GM19035 (cell line): ENCODE measurements around the gene PRORP.
"Not testable (repeated sequence)": the region's sequence is repeated elsewhere in the genome, so short reads cannot be mapped to it uniquely, and the experiment has no call there.

Experiments used
- ATAC-seq: cut with Tn5 transposase; IDR thresholded peaks from one replicate; pipeline ENCODE4 v1.9.1; 2021; ENCODE audit not compliant: unreplicated experiment

PRORP gene

GRCh38 chr14:35121887-35122695 is at the start of gene PRORP, which contains the start of gene PPP2R3C:
Gene PRORP (plus strand): TSS chr14:35122552. CDS start chr14:35123246, 694 bp downstream.
Gene PPP2R3C (minus strand): TSS chr14:35121990. CDS start chr14:35121959, 31 bp downstream.
- ATAC-seq, result peak; percentile 84

- ATAC-seq, result no peak
These were observed 48.9 kb upstream of the PRORP start for GRCh38 chr14:35073486-35073885.

DNA sequence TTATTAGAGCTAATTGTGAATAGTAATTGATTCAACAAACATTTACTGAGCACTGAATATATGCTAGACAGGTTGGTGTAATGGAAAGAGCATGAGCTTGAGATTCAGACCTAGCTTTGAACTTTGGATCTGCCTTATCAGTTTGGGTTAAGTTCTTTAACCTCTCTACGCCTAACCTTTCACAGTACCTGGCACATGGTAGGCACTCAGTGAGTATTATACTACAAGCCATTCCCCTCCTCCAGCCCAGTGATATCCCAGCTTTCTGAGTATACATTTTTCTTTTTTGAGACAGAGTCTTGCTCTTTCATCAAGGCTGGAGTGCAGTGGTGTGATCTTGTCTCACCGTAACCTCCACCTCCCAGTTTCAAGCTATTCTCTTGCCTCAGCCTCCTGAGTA is 44.3 kb upstream of the PRORP start:
- ATAC-seq, result no peak

GRCh38 chr14:35079742-35080141 is 42.6 kb upstream of the PRORP start:
- no peak for ATAC-seq

DNA sequence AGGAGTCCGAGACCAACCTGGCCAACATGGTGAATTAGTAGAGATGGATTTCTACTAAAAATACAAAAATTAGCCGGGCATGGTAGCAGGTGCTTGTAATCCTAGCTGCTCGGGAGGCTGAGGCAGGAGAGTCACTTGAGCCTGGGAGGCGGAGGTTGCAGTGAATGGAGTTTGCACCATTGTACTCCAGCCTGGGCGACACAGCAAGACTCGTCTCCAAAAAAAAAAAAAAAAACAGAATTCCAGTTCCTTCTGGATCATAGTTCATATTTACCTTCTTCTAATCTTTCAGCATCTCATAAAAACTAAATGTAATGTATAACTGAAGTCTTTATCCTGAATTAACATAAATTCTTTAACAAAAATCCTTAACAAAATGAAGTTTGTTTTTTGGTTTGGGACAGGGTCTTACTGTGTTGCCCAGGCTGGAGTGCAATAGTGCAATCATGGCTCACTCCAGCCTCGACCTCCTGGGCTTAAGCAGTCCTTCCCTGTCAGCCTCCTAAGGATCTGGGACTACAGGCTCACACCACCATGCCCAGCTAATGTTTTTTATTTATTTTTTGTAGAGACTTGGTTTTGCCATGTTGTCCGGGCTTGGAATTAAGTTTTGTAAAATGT is 38.7 kb upstream of the PRORP start:
- ATAC-seq, result no peak

DNA sequence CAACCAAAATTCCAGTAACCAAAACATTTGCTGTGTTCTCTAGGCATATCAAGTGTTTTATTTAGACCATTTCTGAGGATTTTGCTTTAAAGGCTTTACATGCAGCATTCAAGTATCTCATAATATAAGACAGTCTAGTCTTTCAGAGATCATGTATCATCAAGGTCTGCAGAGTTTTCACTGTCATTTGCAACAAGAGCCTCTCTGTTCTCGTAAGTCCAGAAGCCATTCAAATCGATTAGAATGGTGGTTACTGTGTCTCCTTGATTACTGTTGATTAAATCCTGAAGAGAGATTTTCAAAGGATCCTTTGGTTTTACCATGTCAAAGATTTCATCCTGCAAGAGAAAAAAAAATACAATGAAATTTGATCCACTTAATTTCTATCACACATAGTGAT is 36.9 kb upstream of the PRORP start:
- ATAC-seq, result no peak

GRCh38 chr14:35088514-35088913 is 33.8 kb upstream of the PRORP start:
- ATAC-seq, result no peak

DNA sequence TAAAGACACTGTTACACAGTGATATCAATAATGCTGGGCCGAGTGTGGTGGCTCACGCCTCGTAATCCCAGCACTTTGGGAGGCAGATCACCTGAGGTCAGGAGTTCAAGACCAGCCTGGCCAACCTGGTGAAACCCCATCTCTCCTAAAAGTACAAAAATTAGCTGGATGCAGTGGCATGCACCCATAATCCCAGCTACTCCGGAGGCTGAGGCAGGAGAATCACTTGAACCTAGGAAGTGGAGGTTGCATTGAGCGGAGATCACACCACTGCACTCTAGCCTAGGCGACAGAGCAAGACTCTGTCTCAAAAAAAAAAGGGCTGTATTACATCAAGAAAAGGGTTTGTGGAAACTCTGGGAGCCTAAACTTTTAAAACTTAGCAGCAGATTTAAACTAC is 27.7 kb upstream of the PRORP start:
- not testable (repeated sequence) for ATAC-seq

GRCh38 chr14:35107866-35108265 is 14.5 kb upstream of the PRORP start:
- ATAC-seq, result no peak

- ATAC-seq, result no peak
These were observed 9.7 kb upstream of the PRORP start for GRCh38 chr14:35112641-35113040.

DNA sequence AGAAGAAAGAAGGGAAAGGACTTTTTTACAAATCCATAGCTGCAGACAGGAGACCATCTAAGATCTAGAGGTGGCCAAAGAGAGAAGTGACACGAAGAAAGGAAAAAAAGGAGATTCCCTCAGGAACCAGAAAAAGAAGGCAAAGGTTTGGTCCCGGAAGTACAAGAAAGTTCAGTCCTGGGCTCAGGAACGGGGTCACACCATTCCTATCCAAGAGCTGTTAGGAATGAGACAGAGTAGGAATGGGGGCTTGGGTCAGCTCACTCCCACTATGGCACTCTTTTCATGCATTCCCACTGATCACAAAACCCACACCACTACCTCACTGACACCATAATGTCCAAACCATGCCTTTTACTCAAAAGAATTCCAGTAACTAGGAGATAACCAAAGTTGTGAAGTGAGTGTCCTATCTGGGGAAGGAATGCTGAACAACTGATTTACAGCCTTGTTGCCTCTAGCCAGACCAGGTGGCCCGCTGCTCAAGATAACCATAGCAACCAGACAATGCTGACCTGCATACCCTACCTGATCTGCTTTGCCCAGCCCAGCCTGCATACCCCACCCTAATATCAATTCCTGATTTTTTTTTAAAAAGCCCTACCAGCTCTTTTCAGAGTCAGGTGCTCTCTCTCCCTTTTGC is 8.9 kb upstream of the PRORP start:
- no peak for ATAC-seq

- ATAC-seq, result no peak
These were observed 8.3 kb upstream of the PRORP start for GRCh38 chr14:35114036-35114435.

DNA sequence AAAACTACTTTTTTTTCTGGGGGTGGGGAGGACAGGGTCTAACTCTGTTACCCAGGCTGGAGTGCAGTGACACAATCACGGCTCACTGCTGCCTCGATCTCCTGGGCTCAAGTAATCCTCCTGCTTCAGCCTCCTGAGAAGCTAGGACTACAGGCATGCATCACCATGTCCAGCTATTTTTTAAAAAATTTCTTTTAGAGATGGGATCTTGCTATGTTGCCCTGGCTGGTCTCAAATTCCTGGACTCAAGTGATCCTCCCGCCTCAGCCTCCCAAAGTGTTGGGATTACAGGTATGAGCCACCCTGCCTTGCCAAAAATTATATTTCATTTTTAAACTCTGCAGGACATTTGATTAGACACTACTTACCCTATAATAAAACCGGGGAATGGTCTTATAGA is 6.1 kb upstream of the PRORP start:
- no peak for ATAC-seq

DNA sequence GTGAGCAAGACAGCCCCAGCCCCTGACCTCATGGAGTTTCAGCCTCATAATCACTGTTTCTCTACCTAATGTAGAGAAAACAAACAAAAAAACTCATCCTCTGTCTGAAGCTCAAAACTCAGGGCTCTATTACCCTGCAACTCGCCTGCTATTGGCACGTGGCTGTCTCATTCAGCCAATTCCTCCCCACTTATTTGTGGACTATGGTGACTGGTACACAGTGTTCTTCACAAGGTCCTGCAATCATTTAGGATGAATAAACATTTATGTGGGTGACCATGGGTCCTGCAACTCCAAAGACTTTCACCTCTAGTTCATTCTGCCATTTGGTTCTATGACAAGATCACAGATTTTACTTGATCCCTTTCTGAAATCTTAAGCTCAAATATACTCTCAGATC is 5.2 kb upstream of the PRORP start:
- ATAC-seq, result no peak

- peak; percentile 1 for ATAC-seq
These were observed 1.1 kb upstream of the PRORP start for GRCh38 chr14:35121026-35121886.

DNA sequence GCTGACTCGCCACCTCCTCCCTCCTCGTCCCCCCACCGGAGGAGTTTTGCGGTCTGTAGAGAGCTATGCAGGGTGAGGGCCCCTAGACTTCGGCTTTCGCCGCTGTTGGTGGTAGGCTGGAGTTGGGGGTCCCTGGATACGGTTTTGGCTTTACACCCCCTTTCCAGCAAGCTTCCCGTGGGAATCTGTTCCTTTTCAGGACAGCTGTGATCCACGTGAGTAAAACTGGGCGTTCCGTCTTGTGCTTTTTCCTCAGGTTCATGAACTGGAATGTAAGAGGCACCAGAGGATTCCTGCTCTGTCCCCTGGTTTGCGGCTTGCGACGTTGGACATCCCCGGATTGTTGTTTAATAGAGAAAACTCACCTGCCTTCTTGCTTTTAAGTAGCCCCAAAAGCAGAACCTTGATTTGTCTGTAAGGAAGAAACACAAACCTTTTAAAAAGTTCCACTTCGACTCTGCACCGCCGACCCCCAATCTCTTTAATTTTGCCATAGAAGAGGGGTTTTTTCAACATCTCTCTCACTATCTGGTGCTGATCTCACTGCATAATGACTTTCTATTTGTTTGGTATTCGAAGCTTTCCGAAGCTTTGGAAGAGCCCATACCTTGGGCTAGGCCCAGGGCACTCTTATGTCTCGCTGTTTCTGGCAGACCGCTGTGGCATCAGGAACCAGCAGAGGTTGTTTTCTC is 490 bp downstream of the PRORP start:
- ATAC-seq, result peak; percentile 40

GRCh38 chr14:35123388-35123703 is 994 bp downstream of the PRORP start:
- ATAC-seq, result no peak

GRCh38 chr14:35124127-35124526 is 1.8 kb downstream of the PRORP start:
- ATAC-seq, result no peak

GRCh38 chr14:35133542-35134328 is 11.4 kb downstream of the PRORP start:
- ATAC-seq, result no peak
